SK-N-SH (cell line): ENCODE data around the gene ABCC5. TPM values are rescaled to one million over a fixed set of nuclear protein-coding genes. Genes with fewer than 3 reads are reported as not detected.

ENCODE experiments used
- CTCF ChIA-PET: fragments of 300-600, 350-600 bp; formaldehyde crosslinking; extraction: SDS; loops from one replicate; lab custom pipeline; 2021; lab: Yijun Ruan, JAX
- POLR2A ChIA-PET: fragments of 350-600 bp; sonication (Branson Sonifier 250); formaldehyde crosslinking; extraction: SDS; loops from one replicate; lab custom pipeline; 2020; ENCODE audit warnings: antibody characterized with exemption, inconsistent platforms; lab: Yijun Ruan, JAX
- DNase-seq: peaks from one replicate; pipeline ENCODE4 v3.0.0; 2012
- H2AFZ ChIP-seq: fragments of 200-600 bp; sonication (generic); 2 replicates; pipeline ENCODE4 v1.8.1; 2016; ENCODE audit warnings: antibody characterized with exemption, mild to moderate bottlenecking, low read depth
- H3F3A ChIP-seq: fragments of 200-600 bp; sonication (generic); replicated peaks from 2 replicates; pipeline ENCODE3; 2016; ENCODE audit warnings: antibody characterized with exemption, mild to moderate bottlenecking; ENCODE audit not compliant: insufficient read depth
- H3K27ac ChIP-seq, 2 experiments: fragments of 200-500 bp in 1 of 2; fragments of 200-600 bp in 1 of 2; sonication (Bioruptor generic) in 1 of 2; sonication (generic), shearing (Covaris generic) in 1 of 2; 2 replicates each; pipeline versions ENCODE4 v1.5.1 to v1.6.1; 2014 to 2016; ENCODE audit warnings: low read depth in 2 of 2, inconsistent platforms in 1 of 2, low read length in 1 of 2, mild to moderate bottlenecking in 1 of 2, mixed read lengths in 1 of 2
- H3K27me3 ChIP-seq: fragments of 200-600 bp; sonication (generic), shearing (Covaris generic); 2 replicates; pipeline ENCODE4 v1.6.1; 2016; ENCODE audit warnings: mixed run types; ENCODE audit not compliant: insufficient read depth
- H3K36me3 ChIP-seq, 2 experiments: fragments of 200-500 bp in 1 of 2; fragments of 200-600 bp in 1 of 2; sonication (Bioruptor generic) in 1 of 2; sonication (generic) in 1 of 2; replicated peaks in 1 of 2; 2 replicates each; pipeline versions ENCODE3 to v1.5.1; 2014 to 2016; ENCODE audit warnings: low read length in 1 of 2, mild to moderate bottlenecking in 1 of 2; ENCODE audit not compliant: insufficient read depth in 2 of 2, control insufficient read depth in 1 of 2
- H3K4me1 ChIP-seq, 2 experiments: fragments of 200-500 bp in 1 of 2; fragments of 200-600 bp in 1 of 2; sonication (Bioruptor generic) in 1 of 2; sonication (generic), shearing (Covaris generic) in 1 of 2; 2 replicates each; pipeline versions ENCODE4 v1.5.1 to v1.6.1; 2014 to 2016; ENCODE audit warnings: low read depth in 1 of 2, low read length in 1 of 2, mixed run types in 1 of 2; ENCODE audit not compliant: insufficient read depth in 2 of 2, control insufficient read depth in 1 of 2
- H3K4me2 ChIP-seq: fragments of 200-600 bp; sonication (generic), shearing (Covaris generic); 2 replicates; pipeline ENCODE4 v1.6.1; 2017; ENCODE audit warnings: mixed run types
- H3K4me3 ChIP-seq, 2 experiments: fragments of 200-500 bp in 1 of 2; fragments of 200-600 bp in 1 of 2; sonication (Bioruptor generic) in 1 of 2; sonication (generic), shearing (Covaris generic) in 1 of 2; 2 replicates each; pipeline versions ENCODE4 v1.5.1 to v1.8.1; 2014 to 2016; ENCODE audit warnings: low read depth in 2 of 2, inconsistent platforms in 1 of 2, low read length in 1 of 2, mild to moderate bottlenecking in 1 of 2, mixed read lengths in 1 of 2, moderate library complexity in 1 of 2
- H3K79me2 ChIP-seq: fragments of 200-600 bp; sonication (generic); 2 replicates; pipeline ENCODE4 v1.8.1; 2017; ENCODE audit warnings: mild to moderate bottlenecking; ENCODE audit not compliant: insufficient read depth
- H3K9ac ChIP-seq: fragments of 200-600 bp; sonication (generic); 2 replicates; pipeline ENCODE4 v1.6.1; 2017; ENCODE audit warnings: mixed run types
- H3K9me2 ChIP-seq: fragments of 200-600 bp; sonication (generic); 2 replicates; pipeline ENCODE4 v1.6.1; 2017; ENCODE audit warnings: mixed run types
- H3K9me3 ChIP-seq: fragments of 200-600 bp; sonication (generic); 2 replicates; pipeline ENCODE4 v1.6.1; 2017; ENCODE audit warnings: mixed run types, mild to moderate bottlenecking, moderate library complexity
- H4K20me1 ChIP-seq: fragments of 200-600 bp; sonication (generic); 2 replicates; pipeline ENCODE4 v1.6.1; 2017; ENCODE audit warnings: mild to moderate bottlenecking, mixed run types; ENCODE audit not compliant: insufficient read depth
- MEF2A ChIP-seq: IDR thresholded peaks from 2 replicates; pipeline ENCODE4 v1.4.0; 2012; ENCODE audit warnings: low read depth, borderline replicate concordance
- NRF1 ChIP-seq: IDR thresholded peaks from 2 replicates; pipeline ENCODE4 v1.6.1; 2012; ENCODE audit warnings: low read depth, mild to moderate bottlenecking, low read length
- POLR2AphosphoS5 ChIP-seq: IDR thresholded peaks from 2 replicates; pipeline ENCODE4 v1.6.1; 2012; ENCODE audit warnings: low read depth, low read length
- WGBS: methylation state at CpG from one replicate; pipeline ENCODE4 v1.1.6; 2017; ENCODE audit warnings: low lambda C conversion rate; 5-methylcytosine and 5-hydroxymethylcytosine counted together
- polyA plus RNA-seq, 3 experiments: library from polyadenylated mRNA; depleted of rRNA; stranded (reverse); fragments of >200 nt; gene quantifications; 2 replicates each; pipeline ENCODE4 v1.2.3, GENCODE V29; 2012
- TF ChIP-seq, protein P1 (sequence below): IDR thresholded peaks from 2 replicates; pipeline ENCODE4 v1.6.1; 2012; ENCODE audit warnings: mild to moderate bottlenecking, low read depth, low read length, moderate library complexity

Gene ABCC5
- polyA plus RNA-seq, 1 of the 3 experiments (the other 2 are of a cell fraction), result 25.9 TPM

DNA sequence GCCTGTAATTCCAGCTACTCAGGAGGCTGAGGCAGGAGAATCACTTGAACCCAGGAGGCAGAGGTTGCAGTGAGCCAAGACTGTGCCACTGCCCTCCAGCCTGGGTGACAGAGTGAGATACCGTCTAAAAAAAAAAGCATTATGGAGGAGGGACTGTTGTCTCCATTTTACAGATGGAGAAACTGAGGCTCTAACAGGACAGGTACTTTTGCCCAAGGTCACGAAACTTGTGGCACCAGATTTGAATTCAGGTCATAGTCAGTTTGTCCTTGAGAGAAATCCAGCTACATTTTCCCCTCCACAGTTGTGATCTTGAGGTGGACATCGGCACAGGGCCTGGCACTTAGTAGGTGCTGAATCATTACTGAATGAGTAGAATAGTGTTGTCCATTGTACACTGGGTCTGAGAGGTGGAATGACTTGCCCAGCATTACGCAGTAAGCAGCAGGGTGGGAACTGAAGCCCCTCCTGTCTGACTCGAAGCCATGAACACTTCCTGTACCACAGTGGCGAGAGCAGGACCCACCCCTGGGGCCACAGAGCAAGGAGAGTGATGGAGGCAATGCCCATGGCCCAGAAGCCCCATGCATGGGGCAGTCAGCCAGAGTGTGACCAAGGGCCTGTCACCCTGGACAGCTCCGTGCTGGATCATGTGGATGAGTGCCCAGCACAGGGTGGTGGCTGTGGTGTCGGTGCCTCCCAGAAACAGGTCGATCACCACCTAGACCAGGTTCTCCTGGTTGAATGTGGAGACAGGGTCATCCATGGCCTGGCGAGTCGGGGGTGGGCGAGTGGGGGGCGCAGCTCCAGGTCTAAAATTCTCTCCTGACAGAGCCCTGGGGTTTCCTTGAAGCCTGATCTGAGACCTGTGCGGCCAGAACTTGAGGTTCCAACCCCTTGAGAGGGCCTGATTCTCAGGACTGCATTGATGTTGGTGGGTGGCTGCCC is 112.6 kb downstream of the ABCC5 start:
- Histone ChIP-seq H2AFZ (no peak overlapping the region), H3K27ac (no peak overlapping the region), H3K36me3 (no peaks in the 10 kb centered on the region), H3K4me3 (no peak overlapping the region), H3K4me1 (peaks cover 0 to 6% of the 10 kb centered on the region in 2 experiments; a peak in 1 of 4 replicates), H3K9me3 (no peaks in the 10 kb centered on the region), H3K9ac (no peak overlapping the region), H3K27me3 (no peaks in the 10 kb centered on the region; the same call in 1 of the 2 replicates), H3K79me2 (no peaks in the 10 kb centered on the region), H3K4me2 (no peak overlapping the region), H3F3A (no peaks in the 10 kb centered on the region), H3K9me2 (no peaks in the 10 kb centered on the region), H4K20me1 (no peaks in the 10 kb centered on the region)
- 71% methylated on average over 7 of the region's 14 CpGs for WGBS
- CTCF ChIA-PET, result interaction anchor here (0.6 to 2.4 kb wide), 17 partner anchors 9 to 452 kb away, joined by 3 to 10 read pairs (median 4); partner anchors contain the start of genes ABCC5, EEF1AKMT4 and PARL
- POLR2A ChIA-PET, result interaction anchor here (1.3 kb wide), 1 partner anchor 434 kb away, joined by 3 read pairs; no protein-coding TSS in a partner anchor
- no peak for DNase-seq
- TF ChIP-seq, protein P1, sequence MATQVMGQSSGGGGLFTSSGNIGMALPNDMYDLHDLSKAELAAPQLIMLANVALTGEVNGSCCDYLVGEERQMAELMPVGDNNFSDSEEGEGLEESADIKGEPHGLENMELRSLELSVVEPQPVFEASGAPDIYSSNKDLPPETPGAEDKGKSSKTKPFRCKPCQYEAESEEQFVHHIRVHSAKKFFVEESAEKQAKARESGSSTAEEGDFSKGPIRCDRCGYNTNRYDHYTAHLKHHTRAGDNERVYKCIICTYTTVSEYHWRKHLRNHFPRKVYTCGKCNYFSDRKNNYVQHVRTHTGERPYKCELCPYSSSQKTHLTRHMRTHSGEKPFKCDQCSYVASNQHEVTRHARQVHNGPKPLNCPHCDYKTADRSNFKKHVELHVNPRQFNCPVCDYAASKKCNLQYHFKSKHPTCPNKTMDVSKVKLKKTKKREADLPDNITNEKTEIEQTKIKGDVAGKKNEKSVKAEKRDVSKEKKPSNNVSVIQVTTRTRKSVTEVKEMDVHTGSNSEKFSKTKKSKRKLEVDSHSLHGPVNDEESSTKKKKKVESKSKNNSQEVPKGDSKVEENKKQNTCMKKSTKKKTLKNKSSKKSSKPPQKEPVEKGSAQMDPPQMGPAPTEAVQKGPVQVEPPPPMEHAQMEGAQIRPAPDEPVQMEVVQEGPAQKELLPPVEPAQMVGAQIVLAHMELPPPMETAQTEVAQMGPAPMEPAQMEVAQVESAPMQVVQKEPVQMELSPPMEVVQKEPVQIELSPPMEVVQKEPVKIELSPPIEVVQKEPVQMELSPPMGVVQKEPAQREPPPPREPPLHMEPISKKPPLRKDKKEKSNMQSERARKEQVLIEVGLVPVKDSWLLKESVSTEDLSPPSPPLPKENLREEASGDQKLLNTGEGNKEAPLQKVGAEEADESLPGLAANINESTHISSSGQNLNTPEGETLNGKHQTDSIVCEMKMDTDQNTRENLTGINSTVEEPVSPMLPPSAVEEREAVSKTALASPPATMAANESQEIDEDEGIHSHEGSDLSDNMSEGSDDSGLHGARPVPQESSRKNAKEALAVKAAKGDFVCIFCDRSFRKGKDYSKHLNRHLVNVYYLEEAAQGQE, result peak; percentile 88
- no peak for TF ChIP-seq POLR2AphosphoS5
- TF ChIP-seq MEF2A, result no peak

DNA sequence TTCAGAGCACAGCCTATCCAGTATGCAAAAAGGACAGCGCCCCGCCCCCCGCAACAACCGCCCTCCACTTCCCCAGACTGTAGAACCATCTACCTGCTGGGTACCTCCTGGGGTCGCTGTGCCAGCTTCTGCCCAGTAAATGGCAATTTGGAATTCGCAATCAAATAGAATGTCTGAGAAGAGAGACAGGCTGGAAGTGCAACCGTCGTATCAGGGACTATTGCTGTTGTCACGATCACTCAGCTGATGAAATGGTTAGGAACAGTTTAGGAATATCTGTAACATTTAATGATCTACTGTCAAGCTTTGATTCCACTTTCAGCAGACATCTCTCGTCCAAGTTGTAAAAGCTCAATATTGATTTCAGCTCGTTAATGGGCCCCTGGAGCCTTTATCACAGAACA is 119.7 kb downstream of the ABCC5 start:
- Histone ChIP-seq H4K20me1 (no peaks in the 10 kb centered on the region), H3K4me1 (no peaks in the 10 kb centered on the region), H2AFZ (no peak overlapping the region), H3K9ac (no peak overlapping the region), H3K9me3 (no peaks in the 10 kb centered on the region), H3K79me2 (no peaks in the 10 kb centered on the region), H3K9me2 (no peaks in the 10 kb centered on the region), H3K4me3 (no peak overlapping the region), H3K27me3 (no peaks in the 10 kb centered on the region; the same call in 1 of the 2 replicates), H3K36me3 (no peaks in the 10 kb centered on the region), H3F3A (no peaks in the 10 kb centered on the region), H3K4me2 (no peak overlapping the region), H3K27ac (no peak overlapping the region)
- no peak for TF ChIP-seq NRF1
- ChIA-PET POLR2A (no interaction called here), CTCF (interaction anchor here (0.6 to 5.1 kb wide), 12 partner anchors 8 to 397 kb away, joined by 3 to 55 read pairs (median 5); partner anchors contain the start of genes ABCC5, EEF1AKMT4 and PARL)
- WGBS, result 73% methylated on average over 11 of the region's 11 CpGs
- DNase-seq, result no peak
